Measurements from ENCODE around the gene MRPL53. TPM values are rescaled to one million over a fixed set of nuclear protein-coding genes. Genes with fewer than 3 reads are reported as not detected.

MRPL53 gene
- total and polyA plus RNA-seq, 2 of the 4 experiments (the other 2 are of a cell fraction) = 5.2 to 39.0 TPM

DNA sequence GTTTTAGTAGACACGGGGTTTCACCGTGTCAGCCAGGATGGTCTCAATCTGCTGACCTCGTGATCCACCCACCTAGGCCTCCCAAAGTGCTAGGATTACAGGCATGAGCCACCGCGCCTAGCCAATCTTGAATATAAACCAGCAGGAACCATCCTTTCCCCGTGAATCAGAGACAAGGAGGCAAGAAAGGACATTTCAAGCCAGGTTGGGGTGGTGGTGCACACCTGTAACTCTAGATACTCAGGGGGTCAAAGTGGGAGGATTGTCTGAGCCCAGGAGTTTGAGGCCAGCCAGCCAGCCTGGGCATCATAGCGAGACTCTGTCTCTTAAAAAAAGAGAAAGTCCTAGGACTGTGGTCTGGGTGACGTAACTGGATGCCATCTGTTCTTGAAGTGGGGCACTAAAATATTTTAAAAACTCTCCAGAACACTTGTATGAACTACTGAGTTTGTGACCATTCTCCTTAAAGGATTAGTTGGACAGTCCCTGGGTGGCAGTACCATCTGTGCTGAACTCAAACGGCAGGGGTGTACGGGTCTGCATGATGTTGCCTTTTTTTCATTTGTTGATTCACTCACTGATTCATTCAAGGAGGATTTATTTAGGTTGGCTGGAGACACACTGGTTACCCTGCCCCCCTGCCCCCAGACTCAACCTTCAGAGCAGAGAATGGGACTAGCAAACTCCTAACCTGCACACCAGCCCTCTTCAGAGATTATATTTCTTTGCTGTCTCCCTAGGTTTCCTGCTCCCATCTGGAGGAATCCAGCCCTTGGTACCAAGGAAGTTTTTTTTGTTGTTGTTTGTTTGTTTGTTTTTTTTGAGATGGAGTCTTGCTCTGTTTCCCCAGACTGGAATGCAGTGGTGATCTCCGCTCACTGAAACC lies 38.9 kb upstream of the MRPL53 start:
- CTCF ChIA-PET = no interaction called here
- in situ Hi-C loops (cut with MboI; ENCODE audit: low sequenced_read_pairs) = no loop called here
- H3K79me1 ChIP-seq (ENCODE audit: low read depth in 1 of 2, low read length in 2 of 2) = peaks cover 4 to 10% of the 10 kb centered on the region in 2 experiments; a peak in 3 of 4 replicates
- no peak for ATAC-seq (ENCODE audit: low read depth)
- H3K27ac ChIP-seq (ENCODE audit: insufficient read depth, low read length) = no peak overlapping the region
- no peak overlapping the region for H3K4me3 ChIP-seq (ENCODE audit: insufficient read depth, low read depth, low read length)
- H4K20me1 ChIP-seq (ENCODE audit: insufficient read depth, low read length) = 0 out of 2 replicates have a peak, but pooled peaks cover 5% of the 10 kb centered on the region
- no peak overlapping the region for H3K14ac ChIP-seq (replicated peaks; ENCODE audit: low read depth, low read length)
- intact Hi-C loops (cut with micrococcal nuclease) = no loop called here
- no CpG with 5 or more reads among the region's 11 CpGs for WGBS, 2 experiments (ENCODE audit: extremely low coverage in 2 of 2, insufficient read length in 1 of 2)
- H2BK120ac ChIP-seq (ENCODE audit: low read depth, low read length) = no peak overlapping the region
- H2BK20ac ChIP-seq (ENCODE audit: low read depth, low read length) = no peak overlapping the region
- TF ChIP-seq CTCF (conservative IDR thresholded peaks at IDR 0.05; ENCODE audit: low read depth, low read length) (no peak), MAFK (IDR thresholded peaks at IDR 0.05; ENCODE audit: low read depth, low read length) (no peak), MXI1 (IDR thresholded peaks at IDR 0.05; ENCODE audit: borderline replicate concordance, low read depth, low read length) (no peak), SMC3 (IDR thresholded peaks at IDR 0.05; ENCODE audit: low read depth, low read length) (no peak), BHLHE40 (IDR thresholded peaks at IDR 0.05; ENCODE audit: low read depth, low read length) (no peak), RAD21 (IDR thresholded peaks at IDR 0.05; ENCODE audit: low read length) (no peak), CHD1 (IDR thresholded peaks at IDR 0.05; ENCODE audit: low read depth, low read length) (no peak), CEBPB (IDR thresholded peaks at IDR 0.05; ENCODE audit: low read depth, low read length) (no peak), RFX5 (IDR thresholded peaks at IDR 0.05; ENCODE audit: low read depth, low read length) (no peak)
- TF ChIP-seq, protein P1, sequence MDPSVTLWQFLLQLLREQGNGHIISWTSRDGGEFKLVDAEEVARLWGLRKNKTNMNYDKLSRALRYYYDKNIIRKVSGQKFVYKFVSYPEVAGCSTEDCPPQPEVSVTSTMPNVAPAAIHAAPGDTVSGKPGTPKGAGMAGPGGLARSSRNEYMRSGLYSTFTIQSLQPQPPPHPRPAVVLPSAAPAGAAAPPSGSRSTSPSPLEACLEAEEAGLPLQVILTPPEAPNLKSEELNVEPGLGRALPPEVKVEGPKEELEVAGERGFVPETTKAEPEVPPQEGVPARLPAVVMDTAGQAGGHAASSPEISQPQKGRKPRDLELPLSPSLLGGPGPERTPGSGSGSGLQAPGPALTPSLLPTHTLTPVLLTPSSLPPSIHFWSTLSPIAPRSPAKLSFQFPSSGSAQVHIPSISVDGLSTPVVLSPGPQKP (IDR thresholded peaks at IDR 0.05; ENCODE audit: borderline replicate concordance, low read depth, low read length) = no peak
- DNase-seq = peak; percentile 37
- no peak overlapping the region for H4K91ac ChIP-seq (ENCODE audit: insufficient read depth, low read depth, low read length)
- H3K36me3 ChIP-seq (ENCODE audit: control insufficient read depth, insufficient read depth, low read length) = no peaks in the 10 kb centered on the region
- H2BK5ac ChIP-seq (ENCODE audit: low read depth, low read length, poor library complexity, severe bottlenecking) = no peak overlapping the region
- dilution Hi-C loops (cut with HindIII; ENCODE audit: low sequenced_read_pairs, unreplicated experiment) = no loop called here
- no peak overlapping the region for H2AK9ac ChIP-seq (replicated peaks; ENCODE audit: low read depth, low read length, poor library complexity)
- no peak overlapping the region for H3K23ac ChIP-seq (ENCODE audit: low read depth, low read length)
- H3K9me1 ChIP-seq (ENCODE audit: insufficient read depth, low read length) = peaks cover 6% of the 10 kb centered on the region; the same call in 1 of the 2 replicates
- H3K9ac ChIP-seq (ENCODE audit: low read depth, low read length) = no peak overlapping the region
- H3K56ac ChIP-seq (ENCODE audit: extremely low read depth, insufficient read depth, low read length) = no peak overlapping the region
- H3K4ac ChIP-seq (ENCODE audit: low read depth, low read length) = no peak overlapping the region
- no peak overlapping the region for H2AK5ac ChIP-seq (ENCODE audit: low read depth, low read length)
- POLR2A ChIA-PET (ENCODE audit: unreplicated experiment) = no interaction called here
- peaks cover 15% of the 10 kb centered on the region for H3K9me3 ChIP-seq (ENCODE audit: control insufficient read depth, insufficient read depth, low read length)
- no peak overlapping the region for H3K4me2 ChIP-seq (ENCODE audit: low read depth, low read length)
- H3K4me1 ChIP-seq (ENCODE audit: control insufficient read depth, insufficient read depth, low read length) = peaks cover 6% of the 10 kb centered on the region
- H4K5ac ChIP-seq (ENCODE audit: low read depth, low read length) = no peak overlapping the region
- H2AFZ ChIP-seq (replicated peaks; ENCODE audit: low read length, poor library complexity) = no peak overlapping the region
- H3K18ac ChIP-seq (ENCODE audit: low read depth, low read length) = no peak overlapping the region
- peaks cover 57% of the 10 kb centered on the region for H3K27me3 ChIP-seq (ENCODE audit: control insufficient read depth, insufficient read depth, low read length)
- no TSS peak for BruUV-seq (replicated peaks)
- no peak overlapping the region for H4K8ac ChIP-seq (ENCODE audit: low read depth in 2 of 2, low read length in 2 of 2)
- H2BK15ac ChIP-seq (ENCODE audit: low read depth, low read length) = no peak overlapping the region
